GM19455 (cell line): Measurements from ENCODE around the gene ATXN1.
"Not testable (repeated sequence)": the region's sequence is repeated elsewhere in the genome, so short reads cannot be mapped to it uniquely, and the experiment has no call there.

ENCODE experiments used
- ATAC-seq: cut with Tn5 transposase; IDR thresholded peaks from one replicate; pipeline ENCODE4 v1.9.1; 2021; ENCODE audit not compliant: unreplicated experiment

ATXN1 gene

GRCh38 chr6:16406538-16406937 lies 354.7 kb downstream of the ATXN1 start:
- not testable (repeated sequence) for ATAC-seq

- ATAC-seq: no peak
Observed at GRCh38 chr6:16405375-16405774, 355.9 kb downstream of the ATXN1 start.

GRCh38 chr6:16404456-16404855 lies 356.8 kb downstream of the ATXN1 start:
- ATAC-seq: no peak

- ATAC-seq: no peak
Observed at GRCh38 chr6:16403831-16404230, 357.4 kb downstream of the ATXN1 start.

- ATAC-seq: no peak
Observed at GRCh38 chr6:16402581-16402900, 358.7 kb downstream of the ATXN1 start.

- ATAC-seq: no peak
Observed at GRCh38 chr6:16400248-16400760, 361.0 kb downstream of the ATXN1 start.

GRCh38 chr6:16399695-16400094 lies 361.6 kb downstream of the ATXN1 start:
- ATAC-seq: no peak

GRCh38 chr6:16399158-16399557 lies 362.1 kb downstream of the ATXN1 start:
- no peak for ATAC-seq

- no peak for ATAC-seq
Observed at GRCh38 chr6:16398587-16398986, 362.7 kb downstream of the ATXN1 start.

- no peak for ATAC-seq
Observed at GRCh38 chr6:16397623-16398022, 363.6 kb downstream of the ATXN1 start.

- ATAC-seq: no peak
Observed at GRCh38 chr6:16396497-16397319, 364.6 kb downstream of the ATXN1 start.

GRCh38 chr6:16394632-16395031 lies 366.6 kb downstream of the ATXN1 start:
- no peak for ATAC-seq

GRCh38 chr6:16393326-16393725 lies 367.9 kb downstream of the ATXN1 start:
- ATAC-seq: no peak

- no peak for ATAC-seq
Observed at GRCh38 chr6:16392010-16392409, 369.2 kb downstream of the ATXN1 start.

- ATAC-seq: no peak
Observed at GRCh38 chr6:16391451-16391912, 369.8 kb downstream of the ATXN1 start.

- ATAC-seq: not testable (repeated sequence)
Observed at GRCh38 chr6:16390909-16391450, 370.3 kb downstream of the ATXN1 start.

GRCh38 chr6:16389642-16390041 lies 371.6 kb downstream of the ATXN1 start:
- ATAC-seq: no peak

GRCh38 chr6:16388488-16388887 lies 372.8 kb downstream of the ATXN1 start:
- ATAC-seq: no peak

- ATAC-seq: no peak
Observed at GRCh38 chr6:16386057-16386456, 375.2 kb downstream of the ATXN1 start.

- ATAC-seq: no peak
Observed at GRCh38 chr6:16383607-16384206, 377.6 kb downstream of the ATXN1 start.

GRCh38 chr6:16381968-16382367 lies 379.3 kb downstream of the ATXN1 start:
- ATAC-seq: not testable (repeated sequence)

- no peak for ATAC-seq
Observed at GRCh38 chr6:16380220-16380809, 380.9 kb downstream of the ATXN1 start.
